Measurements from ENCODE around the gene GBP5. TPM values are rescaled to one million over a fixed set of nuclear protein-coding genes. Genes with fewer than 3 reads are reported as not detected.
"Not testable (repeated sequence)": the region's sequence is repeated elsewhere in the genome, so short reads cannot be mapped to it uniquely, and the experiment has no call there.

GBP5 gene
- total RNA-seq, 2 experiments from 2014 or later: not detected

- H2AFZ ChIP-seq (ENCODE audit: low read length): no peak overlapping the region
- no peak overlapping the region for H3K4me3 ChIP-seq (ENCODE audit: low read depth, low read length, poor library complexity, severe bottlenecking)
- no peak for DNase-seq (ENCODE audit: low spot score)
- no TSS peak for BruUV-seq (replicated peaks)
- no peaks in the 10 kb centered on the region for H3K36me3 ChIP-seq (ENCODE audit: insufficient read depth, low read length)
- no peaks in the 10 kb centered on the region for H3K9me3 ChIP-seq (ENCODE audit: low read length)
- no peak overlapping the region for H3K27ac ChIP-seq (ENCODE audit: low read depth, low read length, poor library complexity, severe bottlenecking)
- ChIA-PET POLR2A (interaction anchor here (0.7 kb wide), 1 partner anchor 146 kb away, joined by 3 read pairs; no protein-coding TSS in a partner anchor), CTCF (ENCODE audit: unreplicated experiment) (no interaction called here)
- H3K79me2 ChIP-seq (ENCODE audit: insufficient read depth, low read depth, low read length): no peaks in the 10 kb centered on the region
- no peaks in the 10 kb centered on the region for H3K9me2 ChIP-seq (ENCODE audit: insufficient read depth, low read length)
- intact Hi-C loops (cut with micrococcal nuclease; ENCODE audit: unreplicated experiment): no loop called here
- TF ChIP-seq EZH2phosphoT487 (IDR thresholded peaks at IDR 0.05; ENCODE audit: borderline replicate concordance, low read depth, low read length): no peak
- TF ChIP-seq, protein P1, sequence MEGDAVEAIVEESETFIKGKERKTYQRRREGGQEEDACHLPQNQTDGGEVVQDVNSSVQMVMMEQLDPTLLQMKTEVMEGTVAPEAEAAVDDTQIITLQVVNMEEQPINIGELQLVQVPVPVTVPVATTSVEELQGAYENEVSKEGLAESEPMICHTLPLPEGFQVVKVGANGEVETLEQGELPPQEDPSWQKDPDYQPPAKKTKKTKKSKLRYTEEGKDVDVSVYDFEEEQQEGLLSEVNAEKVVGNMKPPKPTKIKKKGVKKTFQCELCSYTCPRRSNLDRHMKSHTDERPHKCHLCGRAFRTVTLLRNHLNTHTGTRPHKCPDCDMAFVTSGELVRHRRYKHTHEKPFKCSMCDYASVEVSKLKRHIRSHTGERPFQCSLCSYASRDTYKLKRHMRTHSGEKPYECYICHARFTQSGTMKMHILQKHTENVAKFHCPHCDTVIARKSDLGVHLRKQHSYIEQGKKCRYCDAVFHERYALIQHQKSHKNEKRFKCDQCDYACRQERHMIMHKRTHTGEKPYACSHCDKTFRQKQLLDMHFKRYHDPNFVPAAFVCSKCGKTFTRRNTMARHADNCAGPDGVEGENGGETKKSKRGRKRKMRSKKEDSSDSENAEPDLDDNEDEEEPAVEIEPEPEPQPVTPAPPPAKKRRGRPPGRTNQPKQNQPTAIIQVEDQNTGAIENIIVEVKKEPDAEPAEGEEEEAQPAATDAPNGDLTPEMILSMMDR (conservative IDR thresholded peaks at IDR 0.05; ENCODE audit: low read length): no peak
- H3K4me2 ChIP-seq (ENCODE audit: low read length): no peak overlapping the region
- H3K4me1 ChIP-seq (ENCODE audit: insufficient read depth, low read length, poor library complexity, severe bottlenecking): no peaks in the 10 kb centered on the region
- H4K20me1 ChIP-seq (ENCODE audit: insufficient read depth, low read length): no peaks in the 10 kb centered on the region
These were observed 13.2 kb downstream of the GBP5 start for GRCh38 chr1:89259283-89259971.

DNA sequence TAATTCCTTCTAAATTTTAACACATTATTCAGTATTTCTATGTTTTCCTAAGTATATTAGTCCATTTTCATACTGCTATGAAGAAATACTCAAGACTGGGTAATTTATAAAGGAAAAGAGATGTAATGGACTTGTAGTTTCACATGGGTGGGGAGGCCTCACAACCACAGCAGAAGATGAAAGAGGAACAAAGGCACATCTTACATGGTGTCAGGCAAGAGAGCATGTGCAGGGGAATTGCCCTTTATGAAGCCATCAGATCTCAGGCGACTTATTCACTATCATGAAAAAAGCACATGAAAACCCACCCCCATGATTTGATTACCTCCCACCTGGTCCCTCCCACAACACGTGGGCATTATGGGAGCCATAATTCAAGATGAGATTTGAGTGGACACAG is 15.6 kb downstream of the GBP5 start:
- intact Hi-C loops (cut with micrococcal nuclease; ENCODE audit: unreplicated experiment): no loop called here
- no peaks in the 10 kb centered on the region for H4K20me1 ChIP-seq (ENCODE audit: insufficient read depth, low read length)
- DNase-seq (ENCODE audit: low spot score): no peak
- CTCF ChIA-PET (ENCODE audit: unreplicated experiment): no interaction called here
- TF ChIP-seq, protein P1 (conservative IDR thresholded peaks at IDR 0.05; ENCODE audit: low read length): no peak
- TF ChIP-seq EZH2phosphoT487 (IDR thresholded peaks at IDR 0.05; ENCODE audit: borderline replicate concordance, low read depth, low read length): no peak
- no peaks in the 10 kb centered on the region for H3K4me1 ChIP-seq (ENCODE audit: insufficient read depth, low read length, poor library complexity, severe bottlenecking)
- POLR2A ChIA-PET: no interaction called here
- no peaks in the 10 kb centered on the region for H3K9me3 ChIP-seq (ENCODE audit: low read length)
- no peak overlapping the region for H3K27ac ChIP-seq (ENCODE audit: low read depth, low read length, poor library complexity, severe bottlenecking)
- no peak overlapping the region for H2AFZ ChIP-seq (ENCODE audit: low read length)
- no peak overlapping the region for H3K4me3 ChIP-seq (ENCODE audit: low read depth, low read length, poor library complexity, severe bottlenecking)
- BruUV-seq (replicated peaks): no TSS peak
- no peaks in the 10 kb centered on the region for H3K36me3 ChIP-seq (ENCODE audit: insufficient read depth, low read length)
- no peaks in the 10 kb centered on the region for H3K9me2 ChIP-seq (ENCODE audit: insufficient read depth, low read length)
- no peak overlapping the region for H3K4me2 ChIP-seq (ENCODE audit: low read length)
- no peaks in the 10 kb centered on the region for H3K79me2 ChIP-seq (ENCODE audit: insufficient read depth, low read depth, low read length)

- H3K27ac ChIP-seq (ENCODE audit: low read depth, low read length, poor library complexity, severe bottlenecking); H3K9me2 ChIP-seq (ENCODE audit: insufficient read depth, low read length); CTCF ChIA-PET (ENCODE audit: unreplicated experiment); H3K79me2 ChIP-seq (ENCODE audit: insufficient read depth, low read depth, low read length); H3K4me1 ChIP-seq (ENCODE audit: insufficient read depth, low read length, poor library complexity, severe bottlenecking); H3K36me3 ChIP-seq (ENCODE audit: insufficient read depth, low read length); H3K9me3 ChIP-seq (ENCODE audit: low read length); DNase-seq (ENCODE audit: low spot score); BruUV-seq (replicated peaks); intact Hi-C loops (cut with micrococcal nuclease; ENCODE audit: unreplicated experiment); H3K4me2 ChIP-seq (ENCODE audit: low read length); H4K20me1 ChIP-seq (ENCODE audit: insufficient read depth, low read length); H2AFZ ChIP-seq (ENCODE audit: low read length); H3K4me3 ChIP-seq (ENCODE audit: low read depth, low read length, poor library complexity, severe bottlenecking): not testable (repeated sequence)
- POLR2A ChIA-PET: interaction anchor here (0.7 kb wide), 1 partner anchor 163 kb away, joined by 5 read pairs; no protein-coding TSS in a partner anchor
These were observed 17.1 kb downstream of the GBP5 start for GRCh38 chr1:89255581-89255980.

Data from OCI-LY7 (cell line).